ENCODE results near the gene CHST3. TPM values are rescaled to one million over a fixed set of nuclear protein-coding genes. Genes with fewer than 3 reads are reported as not detected.

The CHST3 gene
- total RNA-seq, 3 donors from 2014 or later, result 20.2 to 34.5 (median 25.6) TPM

DNA sequence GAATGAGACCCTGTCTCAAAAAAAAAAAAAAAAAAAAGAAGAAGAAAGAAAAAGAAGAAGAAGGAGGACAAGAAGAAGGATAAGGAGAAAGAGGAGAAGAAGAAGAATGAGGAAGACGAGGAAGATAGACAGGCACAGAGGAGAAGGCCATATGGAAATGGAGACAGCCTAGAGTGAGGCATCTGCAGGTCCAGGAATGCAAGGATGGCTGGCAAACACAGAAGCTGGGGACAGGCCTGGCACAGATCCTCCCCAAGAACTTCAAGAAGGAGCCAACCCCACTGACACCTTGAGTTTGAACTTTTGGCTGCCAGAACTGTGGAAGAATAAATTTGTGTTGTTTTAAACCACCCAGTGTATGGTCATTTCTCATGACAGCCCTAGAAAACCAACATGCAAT, 85.3 kb downstream of the CHST3 start:
- DNase-seq (ENCODE audit: low spot score in 2 of 2), result no peak
- H3K9me3 ChIP-seq, result no peaks in the 10 kb centered on the region
- H3K27me3 ChIP-seq, result no peaks in the 10 kb centered on the region
- H3K36me3 ChIP-seq, result no peaks in the 10 kb centered on the region
- intact Hi-C loops (cut with DNase I; ENCODE audit: low total_unique reads), result loop anchor here (5.0 kb wide), 1 partner anchor 87 kb away; the partner anchor contains the start of gene CHST3
- TF ChIP-seq, protein P1, sequence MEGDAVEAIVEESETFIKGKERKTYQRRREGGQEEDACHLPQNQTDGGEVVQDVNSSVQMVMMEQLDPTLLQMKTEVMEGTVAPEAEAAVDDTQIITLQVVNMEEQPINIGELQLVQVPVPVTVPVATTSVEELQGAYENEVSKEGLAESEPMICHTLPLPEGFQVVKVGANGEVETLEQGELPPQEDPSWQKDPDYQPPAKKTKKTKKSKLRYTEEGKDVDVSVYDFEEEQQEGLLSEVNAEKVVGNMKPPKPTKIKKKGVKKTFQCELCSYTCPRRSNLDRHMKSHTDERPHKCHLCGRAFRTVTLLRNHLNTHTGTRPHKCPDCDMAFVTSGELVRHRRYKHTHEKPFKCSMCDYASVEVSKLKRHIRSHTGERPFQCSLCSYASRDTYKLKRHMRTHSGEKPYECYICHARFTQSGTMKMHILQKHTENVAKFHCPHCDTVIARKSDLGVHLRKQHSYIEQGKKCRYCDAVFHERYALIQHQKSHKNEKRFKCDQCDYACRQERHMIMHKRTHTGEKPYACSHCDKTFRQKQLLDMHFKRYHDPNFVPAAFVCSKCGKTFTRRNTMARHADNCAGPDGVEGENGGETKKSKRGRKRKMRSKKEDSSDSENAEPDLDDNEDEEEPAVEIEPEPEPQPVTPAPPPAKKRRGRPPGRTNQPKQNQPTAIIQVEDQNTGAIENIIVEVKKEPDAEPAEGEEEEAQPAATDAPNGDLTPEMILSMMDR (IDR thresholded peaks at IDR 0.05), result no peak
- no peak for TF ChIP-seq POLR2AphosphoS5 (IDR thresholded peaks at IDR 0.05)
- TF ChIP-seq POLR2A (IDR thresholded peaks at IDR 0.05), result no peak
- peaks cover 0 to 7% of the 10 kb centered on the region in 2 donors for H3K4me1 ChIP-seq
- H3K4me3 ChIP-seq, result no peak overlapping the region
- H3K27ac ChIP-seq, result no peak overlapping the region

DNA sequence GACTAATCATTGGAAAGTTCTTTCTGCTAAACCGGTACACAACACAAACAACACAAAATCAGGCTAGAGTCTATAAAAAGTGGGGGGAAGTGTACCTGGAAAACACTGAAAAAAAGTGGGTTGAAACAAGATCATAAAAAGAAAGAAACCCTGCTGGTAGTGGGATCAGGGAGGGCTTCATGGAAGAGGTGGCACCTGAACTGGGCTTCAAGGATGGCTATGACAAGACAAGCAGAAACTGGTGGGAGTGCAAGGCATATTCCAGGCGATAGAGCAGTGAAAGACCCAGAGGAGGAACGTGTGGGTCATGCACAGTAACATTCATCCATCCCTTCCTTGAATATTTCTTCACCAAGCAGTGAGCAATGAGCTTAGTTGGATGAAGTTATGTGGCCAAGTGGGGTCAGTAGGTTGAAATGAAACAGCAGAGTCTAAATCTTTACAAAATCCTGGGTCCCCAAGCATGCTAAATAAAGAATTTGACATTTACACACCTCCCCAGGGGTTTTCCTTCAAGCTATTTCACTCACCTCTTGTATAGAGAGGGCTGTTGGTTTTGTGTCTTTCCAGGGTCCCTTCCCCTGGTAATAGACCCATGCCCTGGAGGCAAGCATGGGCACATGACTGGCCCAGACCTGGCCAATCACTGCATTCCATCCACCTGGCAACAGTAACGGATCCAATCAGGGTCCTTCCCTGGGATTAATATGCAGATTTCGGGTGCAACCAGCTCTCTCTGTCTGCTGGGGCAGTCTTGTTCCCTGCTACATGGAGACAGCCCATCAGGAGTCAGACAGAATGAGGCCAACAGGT, 86.0 kb downstream of the CHST3 start:
- Histone ChIP-seq H3K9me3 (no peaks in the 10 kb centered on the region), H3K27me3 (no peaks in the 10 kb centered on the region), H3K4me1 (peaks cover 0 to 3% of the 10 kb centered on the region in 2 donors), H3K36me3 (no peaks in the 10 kb centered on the region), H3K4me3 (no peak overlapping the region), H3K27ac (no peak overlapping the region)
- no peak for DNase-seq (ENCODE audit: low spot score in 2 of 2)
- TF ChIP-seq, protein P1 (IDR thresholded peaks at IDR 0.05), result no peak
- TF ChIP-seq POLR2AphosphoS5 (IDR thresholded peaks at IDR 0.05) (no peak), POLR2A (IDR thresholded peaks at IDR 0.05) (no peak)
- intact Hi-C loops (cut with DNase I; ENCODE audit: low total_unique reads), result loop anchor here (5.0 to 10.0 kb wide), 2 partner anchors 88 to 285 kb away; partner anchors contain the start of gene CHST3

DNA sequence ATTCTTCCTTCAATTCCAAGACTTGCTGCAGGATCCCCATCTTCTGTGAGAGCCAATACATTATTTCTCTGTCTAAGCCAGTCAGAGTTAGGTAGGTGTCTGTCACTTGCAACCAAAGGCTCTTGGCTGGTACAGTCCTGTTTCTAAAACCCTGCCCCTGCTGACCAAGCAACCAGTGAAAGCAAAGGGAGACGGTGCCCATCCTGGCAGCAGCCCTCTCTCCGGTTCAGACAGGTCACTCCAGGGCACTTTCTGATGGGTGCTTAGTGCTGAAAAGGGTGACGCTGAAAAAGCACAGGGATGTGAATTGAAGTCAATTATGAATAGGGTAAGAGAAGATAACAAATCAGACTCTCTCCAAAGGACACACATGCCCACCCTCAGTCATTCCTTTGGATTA, 86.7 kb downstream of the CHST3 start:
- Histone ChIP-seq H3K27ac (no peak overlapping the region), H3K4me3 (no peak overlapping the region), H3K36me3 (no peaks in the 10 kb centered on the region), H3K4me1 (no peaks in the 10 kb centered on the region), H3K27me3 (no peaks in the 10 kb centered on the region), H3K9me3 (no peaks in the 10 kb centered on the region)
- intact Hi-C loops (cut with DNase I; ENCODE audit: low total_unique reads), result loop anchor here (10.0 kb wide), 1 partner anchor 284 kb away; no protein-coding TSS in a partner anchor
- DNase-seq (ENCODE audit: low spot score in 2 of 2), result no peak
- TF ChIP-seq POLR2A (IDR thresholded peaks at IDR 0.05), result no peak

DNA sequence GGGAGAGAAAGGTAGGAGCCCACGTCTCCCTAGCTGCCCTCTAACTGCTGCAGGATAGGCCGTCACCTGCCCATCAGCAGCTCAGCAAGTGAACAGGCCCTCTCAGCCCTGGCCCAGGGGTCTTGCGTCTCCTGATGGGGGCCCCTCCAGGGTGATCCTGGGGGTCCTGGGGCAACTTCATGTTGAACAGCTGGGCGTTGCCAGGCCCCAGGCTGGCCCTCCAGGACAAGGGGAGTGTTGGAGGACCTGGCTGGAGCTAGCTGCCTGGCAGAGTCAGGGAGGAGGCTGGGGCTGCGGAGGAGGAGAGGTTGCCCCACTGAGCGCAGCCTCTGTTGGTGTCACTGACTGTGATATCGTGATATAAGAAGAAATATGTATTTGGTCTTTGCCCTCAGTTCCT, 89.5 kb downstream of the CHST3 start:
- H3K36me3 ChIP-seq, result no peaks in the 10 kb centered on the region
- TF ChIP-seq, protein P1 (IDR thresholded peaks at IDR 0.05), result no peak
- TF ChIP-seq POLR2A (IDR thresholded peaks at IDR 0.05), result no peak
- no peak for TF ChIP-seq POLR2AphosphoS5 (IDR thresholded peaks at IDR 0.05)
- intact Hi-C loops (cut with DNase I; ENCODE audit: low total_unique reads), result loop anchor here (10.0 kb wide), 1 partner anchor 281 kb away; no protein-coding TSS in a partner anchor
- H3K9me3 ChIP-seq, result no peaks in the 10 kb centered on the region
- H3K4me3 ChIP-seq, result no peak overlapping the region
- DNase-seq (ENCODE audit: low spot score in 2 of 2), result no peak
- H3K27ac ChIP-seq, result no peak overlapping the region
- no peaks in the 10 kb centered on the region for H3K27me3 ChIP-seq
- H3K4me1 ChIP-seq, result no peaks in the 10 kb centered on the region

DNA sequence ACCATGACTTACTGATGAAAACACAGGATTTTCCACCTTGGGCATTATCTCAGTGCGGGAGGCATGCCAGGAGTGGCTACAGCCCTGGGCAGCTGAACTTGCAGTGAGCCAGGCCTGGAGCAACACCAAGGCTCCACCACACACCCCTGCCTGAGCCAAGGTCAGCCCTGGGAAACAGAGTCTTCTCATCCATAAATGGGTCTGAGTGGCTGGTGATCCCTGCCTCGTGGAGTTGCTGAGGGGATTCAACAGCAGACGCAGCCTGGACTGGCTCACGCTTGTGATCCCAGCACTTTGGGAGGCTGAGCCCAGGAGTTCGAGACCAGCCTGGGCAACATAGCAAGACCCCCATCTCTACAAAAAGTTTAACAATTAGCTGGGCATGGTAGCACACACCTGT, 91.9 kb downstream of the CHST3 start:
- DNase-seq (ENCODE audit: low spot score in 2 of 2), result no peak
- TF ChIP-seq POLR2AphosphoS5 (IDR thresholded peaks at IDR 0.05), result no peak
- TF ChIP-seq, protein P1 (IDR thresholded peaks at IDR 0.05), result no peak
- no peak for TF ChIP-seq POLR2A (IDR thresholded peaks at IDR 0.05)
- no peaks in the 10 kb centered on the region for H3K4me1 ChIP-seq
- H3K27ac ChIP-seq, result no peak overlapping the region
- intact Hi-C loops (cut with DNase I; ENCODE audit: low total_unique reads), result loop anchor here (10.0 kb wide), 1 partner anchor 279 kb away; no protein-coding TSS in a partner anchor
- H3K27me3 ChIP-seq, result no peaks in the 10 kb centered on the region
- no peak overlapping the region for H3K4me3 ChIP-seq
- H3K9me3 ChIP-seq, result no peaks in the 10 kb centered on the region
- H3K36me3 ChIP-seq, result no peaks in the 10 kb centered on the region

Data from breast epithelium (tissue), 4 donors.